HepG2 (cell line): ENCODE results near the gene LRFN2. TPM values are rescaled to one million over a fixed set of nuclear protein-coding genes. Genes with fewer than 3 reads are reported as not detected.

Source experiments
- ATAC-seq: fragments of 200-7000 bp; cut with Tn5 transposase; 3 replicates; pipeline ENCODE4 v1.9.1; 2020; ENCODE audit warnings: mild to moderate bottlenecking, moderate library complexity
- BruUV-seq: library from RNA; stranded (reverse); fragments of 400-500 nt; replicated peaks from 2 replicates; lab custom pipeline; 2021; lab: Mats Ljungman, UMichigan
- CTCF ChIA-PET: fragments of 300-600 bp; formaldehyde crosslinking; extraction: SDS; loops from one replicate; lab custom pipeline; 2021; ENCODE audit warnings: low total read pairs, inconsistent platforms, low intra/inter-chr PET ratio; lab: Yijun Ruan, JAX
- POLR2A ChIA-PET: fragments of 350-600 bp; sonication (Branson Sonifier 250); formaldehyde crosslinking; loops from one replicate; lab custom pipeline; 2020; ENCODE audit warnings: antibody characterized with exemption, inconsistent platforms; lab: Yijun Ruan, JAX
- DNase-seq: peaks from one replicate; pipeline ENCODE4 v3.0.0-alpha.2; 2015; ENCODE audit warnings: low spot score
- FAIRE-seq: peaks from 3 replicates; lab custom pipeline; 2011; peaks lifted over from hg19 to GRCh38; lab: Jason Lieb, UNC
- H2AFZ ChIP-seq: one replicate; pipeline ENCODE4 v1.6.1; 2011; ENCODE audit warnings: low read length, inconsistent platforms
- H3K27ac ChIP-seq: fragments of 300-600 bp; 3 replicates; pipeline ENCODE4 v1.8.0; 2011; ENCODE audit warnings: mixed run types, mild to moderate bottlenecking, mixed read lengths, low read length, inconsistent platforms; ENCODE audit not compliant: insufficient read depth; ENCODE audit errors: extremely low read length
- H3K27me3 ChIP-seq, 2 experiments: fragments of 200-600 bp in 1 of 2; 2 replicates in 1 of 2; 3 replicates in 1 of 2; pipeline versions ENCODE4 v1.6.0 to v1.8.0; 2011; ENCODE audit warnings: low read length in 2 of 2, mild to moderate bottlenecking in 2 of 2, moderate library complexity in 2 of 2, inconsistent platforms in 1 of 2; ENCODE audit not compliant: insufficient read depth in 2 of 2, control insufficient read depth in 1 of 2
- H3K36me3 ChIP-seq, 2 experiments: fragments of 200-600 bp in 1 of 2; replicated peaks in 1 of 2; 2 replicates in 1 of 2; 3 replicates in 1 of 2; pipeline versions ENCODE4 v1.5.1 to v1.8.0; 2011; ENCODE audit warnings: low read length in 2 of 2, inconsistent platforms in 1 of 2; ENCODE audit not compliant: insufficient read depth in 2 of 2, control insufficient read depth in 1 of 2
- H3K4me1 ChIP-seq: 2 replicates; pipeline ENCODE4 v1.5.1; 2012; ENCODE audit warnings: low read length, inconsistent platforms; ENCODE audit not compliant: insufficient read depth
- H3K4me2 ChIP-seq: 2 replicates; pipeline ENCODE4 v1.6.0; 2011; ENCODE audit warnings: low read depth, low read length, inconsistent platforms
- H3K4me3 ChIP-seq, 3 experiments: fragments of 200-600 bp in 1 of 3; sonication (generic), shearing (Covaris generic) in 1 of 3; replicated peaks in 1 of 3; 2 replicates each; pipeline ENCODE4 v1.5.1; 2011 to 2016; ENCODE audit warnings: low read length in 3 of 3, inconsistent platforms in 2 of 3, low read depth in 2 of 3, mild to moderate bottlenecking in 2 of 3, control low read depth in 1 of 3, mixed read lengths in 1 of 3; ENCODE audit not compliant: insufficient read depth in 1 of 3
- H3K79me2 ChIP-seq: one replicate; pipeline ENCODE4 v1.6.1; 2011; ENCODE audit warnings: low read length, inconsistent platforms; ENCODE audit not compliant: insufficient read depth
- H3K9ac ChIP-seq: 2 replicates; pipeline ENCODE4 v1.6.0; 2011; ENCODE audit warnings: mild to moderate bottlenecking, low read depth, low read length, inconsistent platforms; ENCODE audit not compliant: insufficient read depth
- H3K9me3 ChIP-seq: 2 replicates; pipeline ENCODE4 v1.5.1; 2012; ENCODE audit warnings: mild to moderate bottlenecking, low read length
- H4K20me1 ChIP-seq: 2 replicates; pipeline ENCODE4 v1.6.0; 2011; ENCODE audit warnings: inconsistent platforms, mild to moderate bottlenecking, low read length, moderate library complexity; ENCODE audit not compliant: insufficient read depth
- ARHGAP35 ChIP-seq: sonication (generic); formaldehyde crosslinking; IDR thresholded peaks from 2 replicates; pipeline ENCODE4 v1.9.0; 2022; ENCODE audit warnings: mild to moderate bottlenecking, inconsistent platforms, moderate library complexity, missing genetic modification reagents, borderline replicate concordance
- ATF4 ChIP-seq, 2 experiments: fragments of 450-650 bp in 1 of 2; sonication (generic) in 1 of 2; formaldehyde crosslinking; IDR thresholded peaks; 2 replicates each; pipeline versions ENCODE4 v1.5.0 to v1.8.0; 2020 to 2022; ENCODE audit warnings: mild to moderate bottlenecking in 1 of 2, missing genetic modification reagents in 1 of 2
- HNF4G ChIP-seq, 2 experiments: sonication (generic) in 1 of 2; formaldehyde crosslinking in 1 of 2; IDR thresholded peaks; 2 replicates each; pipeline versions ENCODE4 v1.4.0 to v1.6.1; 2011 to 2020; ENCODE audit warnings: borderline replicate concordance in 2 of 2, low read depth in 2 of 2, mild to moderate bottlenecking in 2 of 2, low read length in 1 of 2, missing genetic modification reagents in 1 of 2, moderate library complexity in 1 of 2
- LCORL ChIP-seq, 2 experiments: fragments of 450-650 bp in 1 of 2; sonication (generic) in 1 of 2; formaldehyde crosslinking in 1 of 2; IDR thresholded peaks; 2 replicates each; pipeline versions ENCODE4 v1.5.0 to v1.6.1; 2017 to 2020; ENCODE audit warnings: antibody characterized with exemption in 1 of 2, missing genetic modification reagents in 1 of 2
- LRRFIP1 ChIP-seq: sonication (generic); formaldehyde crosslinking; conservative IDR thresholded peaks from 2 replicates; pipeline ENCODE4 v1.4.0; 2020; ENCODE audit warnings: missing genetic modification reagents
- MATR3 ChIP-seq: sonication (generic); formaldehyde crosslinking; IDR thresholded peaks from 2 replicates; pipeline ENCODE4 v1.4.0; 2020; ENCODE audit warnings: missing genetic modification reagents
- SALL2 ChIP-seq: sonication (generic); formaldehyde crosslinking; IDR thresholded peaks from 2 replicates; pipeline ENCODE4 v1.8.1; 2023; ENCODE audit warnings: mild to moderate bottlenecking, missing genetic modification reagents, inconsistent platforms
- SUZ12 ChIP-seq: fragments of 150-350 bp; IDR thresholded peaks from 2 replicates; pipeline ENCODE4 v1.6.1; 2014; ENCODE audit warnings: low read depth, low read length
- THRA ChIP-seq: sonication (generic); formaldehyde crosslinking; IDR thresholded peaks from 2 replicates; pipeline ENCODE4 v1.4.0; 2020; ENCODE audit warnings: missing genetic modification reagents, borderline replicate concordance
- ZBTB25 ChIP-seq: IDR thresholded peaks from 2 replicates; pipeline ENCODE4 v1.6.1; 2018; ENCODE audit warnings: missing genetic modification reagents
- ZNF329 ChIP-seq: sonication (generic); formaldehyde crosslinking; IDR thresholded peaks from 2 replicates; pipeline ENCODE4 v1.9.0; 2021; ENCODE audit warnings: low read depth, mild to moderate bottlenecking, missing genetic modification reagents
- ZNF512 ChIP-seq: sonication (generic); formaldehyde crosslinking; IDR thresholded peaks from 2 replicates; pipeline ENCODE4 v1.4.0; 2020; ENCODE audit warnings: mild to moderate bottlenecking, missing genetic modification reagents
- ZNF776 ChIP-seq: sonication (generic); formaldehyde crosslinking; IDR thresholded peaks from 2 replicates; pipeline ENCODE4 v1.4.0; 2020; ENCODE audit warnings: mild to moderate bottlenecking, missing genetic modification reagents
- ZSCAN22 ChIP-seq: sonication (generic); formaldehyde crosslinking; IDR thresholded peaks from 2 replicates; pipeline ENCODE4 v1.4.0; 2020; ENCODE audit warnings: mild to moderate bottlenecking, missing genetic modification reagents
- in situ Hi-C: cut with HindIII; loops from 2 replicates; pipeline ENCODE4 v1.10.0; 2017; ENCODE audit warnings: low pct_unique_long_range_greater_than_20kb; ENCODE audit not compliant: extremely low pct_ligation_motif_present
- intact Hi-C: fragments of 100-400 bp; cut with micrococcal nuclease; formaldehyde crosslinking; loops from one replicate; pipeline ENCODE4 v1.10.0; 2022; ENCODE audit not compliant: unreplicated experiment
- polyA plus RNA-seq, 8 experiments: library from polyadenylated mRNA; depleted of rRNA in 3 of 8; stranded (reverse) in 7 of 8; unstranded in 1 of 8; fragments of >200 nt; fragmentation: Illumina TruSeq in 4 of 8; extraction: Trizol in 4 of 8; gene quantifications; 2 replicates each; pipeline versions ENCODE4 v1.2.1 to v1.2.3, GENCODE V29; 2011 to 2016; ENCODE audit warnings: low read depth in 4 of 8, missing spikeins in 1 of 8, mixed read lengths in 1 of 8; ENCODE audit not compliant: insufficient read depth in 1 of 8
- total RNA-seq, 5 experiments: library from RNA; depleted of rRNA; stranded (reverse); fragments of >200 nt; fragmentation: Illumina TruSeq; extraction: Trizol; gene quantifications; 2 replicates each; pipeline ENCODE4 v1.2.3, GENCODE V29; 2016; ENCODE audit warnings: low read depth in 1 of 5

LRFN2 gene
- total and polyA plus RNA-seq, 2 of the 13 experiments (the other 11 are each of a cell fraction or from before 2014, with no cell fraction given), result not detected

- TF ChIP-seq LCORL (IDR thresholded peaks at IDR 0.05) (no peak), LCORL (CRISPR knock-in tag; IDR thresholded peaks at IDR 0.05) (no peak), ZNF329 (CRISPR knock-in tag) (no peak), HNF4G (IDR thresholded peaks at IDR 0.05; ENCODE audit: borderline replicate concordance, low read depth, low read length) (no peak), HNF4G (CRISPR knock-in tag; IDR thresholded peaks at IDR 0.05; ENCODE audit: borderline replicate concordance, low read depth) (no peak), ARHGAP35 (CRISPR knock-in tag) (no peak), SUZ12 (no peak), ZNF776 (CRISPR knock-in tag) (no peak), ZNF512 (CRISPR knock-in tag) (no peak), ZSCAN22 (CRISPR knock-in tag) (no peak)
- TF ChIP-seq, all 625 proteins: peak for 0
Measured at GRCh38 chr6:40355066-40355465, 232.1 kb downstream of the LRFN2 start (continued).

GRCh38 chr6:40353967-40354452 lies 233.2 kb downstream of the LRFN2 start:
- intact Hi-C loops, result no loop called here
- CTCF ChIA-PET, result no interaction called here
- no peak for FAIRE-seq
- H3K9ac ChIP-seq, result no peak overlapping the region
- no peaks in the 10 kb centered on the region for H4K20me1 ChIP-seq
- no peak overlapping the region for H3K4me2 ChIP-seq
- DNase-seq, result no peak
- no peaks in the 10 kb centered on the region for H3K4me1 ChIP-seq
- no peak overlapping the region for H2AFZ ChIP-seq
- no peak overlapping the region for H3K4me3 ChIP-seq
- no peaks in the 10 kb centered on the region for H3K27me3 ChIP-seq
- no peaks in the 10 kb centered on the region for H3K9me3 ChIP-seq
- no peak for ATAC-seq
- H3K36me3 ChIP-seq, result no peaks in the 10 kb centered on the region
- in situ Hi-C loops, result no loop called here
- no TSS peak for BruUV-seq
- H3K27ac ChIP-seq, result no peak overlapping the region
- H3K79me2 ChIP-seq, result no peaks in the 10 kb centered on the region
- POLR2A ChIA-PET, result no interaction called here
- TF ChIP-seq MATR3 (CRISPR knock-in tag) (no peak), ZBTB25 (CRISPR knock-in tag) (no peak), THRA (CRISPR knock-in tag) (no peak), LRRFIP1 (CRISPR knock-in tag) (no peak), SALL2 (CRISPR knock-in tag) (no peak), ATF4 (CRISPR knock-in tag; IDR thresholded peaks at IDR 0.05) (no peak)
